ENCODE results near the gene LMBRD2. TPM values are rescaled to one million over a fixed set of nuclear protein-coding genes. Genes with fewer than 3 reads are reported as not detected.

The LMBRD2 gene
- total RNA-seq, 1 donor from 2014 or later, result 6.4 TPM

DNA sequence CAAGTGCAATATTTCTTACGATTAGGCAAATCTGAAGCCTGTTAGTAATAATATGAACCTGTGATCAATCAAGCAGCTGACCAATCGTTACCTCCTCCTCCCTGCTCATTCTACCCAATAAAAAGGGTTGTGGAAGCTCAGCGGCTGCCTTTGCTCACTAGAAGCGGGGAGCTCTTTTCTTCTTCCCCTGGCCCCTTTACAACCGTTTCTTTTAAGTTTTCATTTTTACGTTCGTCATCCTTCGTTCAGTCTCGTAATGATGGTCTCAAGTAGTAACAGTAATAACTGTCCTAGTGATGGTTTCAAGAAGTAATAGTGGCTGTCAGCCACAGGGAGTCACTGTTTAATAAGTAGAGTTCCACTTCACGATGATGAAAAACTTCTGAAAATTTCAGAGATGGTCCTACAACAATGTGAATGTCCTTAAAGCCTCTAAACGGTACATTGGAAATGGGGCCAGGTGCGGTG is 91.2 kb downstream of the LMBRD2 start:
- no peaks in the 10 kb centered on the region for H3K27me3 ChIP-seq (ENCODE audit: insufficient read depth, low read length)
- no peak overlapping the region for H2AFZ ChIP-seq (ENCODE audit: low read depth, low read length)
- TF ChIP-seq, protein P1, sequence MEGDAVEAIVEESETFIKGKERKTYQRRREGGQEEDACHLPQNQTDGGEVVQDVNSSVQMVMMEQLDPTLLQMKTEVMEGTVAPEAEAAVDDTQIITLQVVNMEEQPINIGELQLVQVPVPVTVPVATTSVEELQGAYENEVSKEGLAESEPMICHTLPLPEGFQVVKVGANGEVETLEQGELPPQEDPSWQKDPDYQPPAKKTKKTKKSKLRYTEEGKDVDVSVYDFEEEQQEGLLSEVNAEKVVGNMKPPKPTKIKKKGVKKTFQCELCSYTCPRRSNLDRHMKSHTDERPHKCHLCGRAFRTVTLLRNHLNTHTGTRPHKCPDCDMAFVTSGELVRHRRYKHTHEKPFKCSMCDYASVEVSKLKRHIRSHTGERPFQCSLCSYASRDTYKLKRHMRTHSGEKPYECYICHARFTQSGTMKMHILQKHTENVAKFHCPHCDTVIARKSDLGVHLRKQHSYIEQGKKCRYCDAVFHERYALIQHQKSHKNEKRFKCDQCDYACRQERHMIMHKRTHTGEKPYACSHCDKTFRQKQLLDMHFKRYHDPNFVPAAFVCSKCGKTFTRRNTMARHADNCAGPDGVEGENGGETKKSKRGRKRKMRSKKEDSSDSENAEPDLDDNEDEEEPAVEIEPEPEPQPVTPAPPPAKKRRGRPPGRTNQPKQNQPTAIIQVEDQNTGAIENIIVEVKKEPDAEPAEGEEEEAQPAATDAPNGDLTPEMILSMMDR (IDR thresholded peaks at IDR 0.05; ENCODE audit: insufficient read depth, low read depth, low read length), result no peak
- no peak for TF ChIP-seq EZH2 (IDR thresholded peaks at IDR 0.05; ENCODE audit: insufficient read depth, low read length)
- peaks cover 12% of the 10 kb centered on the region for H3K27me3 Mint-ChIP-seq (ENCODE audit: low read depth, unreplicated experiment)
- H3K36me3 ChIP-seq (ENCODE audit: insufficient read depth, low read length), result no peaks in the 10 kb centered on the region
- no peaks in the 10 kb centered on the region for H3K36me3 Mint-ChIP-seq (ENCODE audit: low read depth, unreplicated experiment)
- no peak overlapping the region for H3K9ac ChIP-seq (ENCODE audit: low read length)
- H3K4me1 Mint-ChIP-seq (ENCODE audit: low read depth, unreplicated experiment), result peaks cover 2% of the 10 kb centered on the region
- no peaks in the 10 kb centered on the region for H3K79me2 ChIP-seq (ENCODE audit: insufficient read depth, low read length)
- H3K9me3 Mint-ChIP-seq (ENCODE audit: unreplicated experiment), result no peaks in the 10 kb centered on the region
- no peaks in the 10 kb centered on the region for H3K4me1 ChIP-seq (ENCODE audit: insufficient read depth, low read length)
- H4K20me1 ChIP-seq (ENCODE audit: insufficient read depth, low read length), result no peaks in the 10 kb centered on the region
- H3K27ac Mint-ChIP-seq (ENCODE audit: unreplicated experiment), result no peak overlapping the region
- no peaks in the 10 kb centered on the region for H3K9me3 ChIP-seq (ENCODE audit: insufficient read depth, low read depth, low read length)
- no peak overlapping the region for H3K4me2 ChIP-seq (ENCODE audit: low read length)
- no peak overlapping the region for H3K4me3 ChIP-seq (ENCODE audit: insufficient read depth, low read depth, low read length)
- no peak overlapping the region for H3K4me3 Mint-ChIP-seq (ENCODE audit: unreplicated experiment)
- DNase-seq (ENCODE audit: low read depth), result no peak
- no peak for FAIRE-seq
- H3K27ac ChIP-seq (ENCODE audit: low read depth, low read length), result no peak overlapping the region

DNA sequence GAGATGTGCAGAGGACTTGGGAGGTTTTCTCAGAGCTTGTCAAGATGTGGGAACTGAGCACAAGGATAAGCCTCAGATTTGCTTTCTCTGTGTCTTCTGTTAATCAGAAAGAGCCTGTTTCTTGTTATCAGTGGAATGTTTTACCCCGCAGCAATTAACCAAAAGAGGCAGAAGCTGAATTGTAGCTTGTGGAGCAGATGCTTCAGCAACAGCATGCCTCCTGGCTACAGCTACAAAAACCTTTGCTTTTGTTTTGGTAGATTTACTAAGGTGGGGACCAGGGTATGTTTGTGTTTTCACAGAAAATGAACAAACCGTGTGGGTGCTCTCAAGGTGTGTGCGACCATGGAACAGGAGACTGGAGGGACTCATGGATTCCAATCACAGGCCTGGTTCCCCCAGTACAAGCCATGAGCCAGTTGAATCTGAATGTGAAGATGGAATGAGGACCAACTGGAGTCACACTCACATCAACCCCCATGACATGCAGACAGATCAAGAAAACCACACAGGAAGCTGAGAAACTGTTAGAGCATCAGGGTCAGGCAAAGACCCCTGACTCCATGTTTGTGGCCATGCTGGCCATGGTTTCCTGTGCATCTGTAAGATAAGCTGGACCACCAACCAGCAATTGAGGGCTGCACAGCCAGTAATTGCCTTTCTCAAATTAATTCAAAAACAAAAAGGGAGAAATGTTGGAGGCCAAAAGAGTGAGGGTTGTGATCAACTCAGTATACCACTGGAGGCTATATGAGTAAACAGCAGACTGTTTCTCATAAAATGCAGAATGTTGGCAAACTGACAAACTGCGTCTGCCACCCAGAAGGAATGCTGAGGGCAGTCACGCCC is 91.9 kb downstream of the LMBRD2 start:
- Mint-ChIP-seq H3K27ac (ENCODE audit: unreplicated experiment) (no peak overlapping the region), H3K4me3 (ENCODE audit: unreplicated experiment) (no peak overlapping the region), H3K9me3 (ENCODE audit: unreplicated experiment) (no peaks in the 10 kb centered on the region), H3K27me3 (ENCODE audit: low read depth, unreplicated experiment) (peaks cover 6% of the 10 kb centered on the region), H3K4me1 (ENCODE audit: low read depth, unreplicated experiment) (peaks cover 2% of the 10 kb centered on the region), H3K36me3 (ENCODE audit: low read depth, unreplicated experiment) (no peaks in the 10 kb centered on the region)
- no peak for DNase-seq (ENCODE audit: low read depth)
- H3K4me3 ChIP-seq (ENCODE audit: insufficient read depth, low read depth, low read length), result no peak overlapping the region
- no peak overlapping the region for H3K27ac ChIP-seq (ENCODE audit: low read depth, low read length)
- H3K9me3 ChIP-seq (ENCODE audit: insufficient read depth, low read depth, low read length), result no peaks in the 10 kb centered on the region
- no peak for FAIRE-seq
- H3K9ac ChIP-seq (ENCODE audit: low read length), result no peak overlapping the region
- no peaks in the 10 kb centered on the region for H3K79me2 ChIP-seq (ENCODE audit: insufficient read depth, low read length)
- no peak overlapping the region for H2AFZ ChIP-seq (ENCODE audit: low read depth, low read length)
- no peaks in the 10 kb centered on the region for H4K20me1 ChIP-seq (ENCODE audit: insufficient read depth, low read length)
- TF ChIP-seq, protein P1 (IDR thresholded peaks at IDR 0.05; ENCODE audit: insufficient read depth, low read depth, low read length), result no peak
- TF ChIP-seq EZH2 (IDR thresholded peaks at IDR 0.05; ENCODE audit: insufficient read depth, low read length), result no peak
- H3K36me3 ChIP-seq (ENCODE audit: insufficient read depth, low read length), result no peaks in the 10 kb centered on the region
- H3K4me2 ChIP-seq (ENCODE audit: low read length), result no peak overlapping the region
- H3K4me1 ChIP-seq (ENCODE audit: insufficient read depth, low read length), result no peaks in the 10 kb centered on the region
- H3K27me3 ChIP-seq (ENCODE audit: insufficient read depth, low read length), result no peaks in the 10 kb centered on the region

DNA sequence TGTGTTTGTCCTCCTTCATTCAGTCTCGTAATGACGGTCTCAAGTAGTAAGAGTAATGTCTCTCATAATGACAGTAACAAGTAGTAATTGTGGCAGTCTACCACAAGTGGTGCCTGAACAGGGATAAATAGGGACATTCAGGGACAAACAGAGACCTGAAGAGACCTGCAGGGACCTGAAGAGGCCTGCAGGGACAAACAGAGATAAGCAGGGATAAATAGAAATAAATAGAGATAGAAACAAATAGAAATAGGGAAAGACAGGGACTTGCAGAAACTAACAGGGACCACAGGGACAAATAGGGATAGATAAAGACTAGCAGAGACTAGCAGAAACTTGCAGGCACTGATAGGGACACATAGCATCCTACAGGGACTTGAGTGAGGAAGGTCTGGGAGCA is 92.9 kb downstream of the LMBRD2 start:
- DNase-seq (ENCODE audit: low read depth), result no peak
- H3K9me3 ChIP-seq (ENCODE audit: insufficient read depth, low read depth, low read length), result no peaks in the 10 kb centered on the region
- H4K20me1 ChIP-seq (ENCODE audit: insufficient read depth, low read length), result no peaks in the 10 kb centered on the region
- no peaks in the 10 kb centered on the region for H3K36me3 Mint-ChIP-seq (ENCODE audit: low read depth, unreplicated experiment)
- no peak overlapping the region for H2AFZ ChIP-seq (ENCODE audit: low read depth, low read length)
- H3K4me2 ChIP-seq (ENCODE audit: low read length), result no peak overlapping the region
- no peak overlapping the region for H3K4me3 ChIP-seq (ENCODE audit: insufficient read depth, low read depth, low read length)
- no peaks in the 10 kb centered on the region for H3K27me3 ChIP-seq (ENCODE audit: insufficient read depth, low read length)
- no peak overlapping the region for H3K27ac ChIP-seq (ENCODE audit: low read depth, low read length)
- H3K4me1 Mint-ChIP-seq (ENCODE audit: low read depth, unreplicated experiment), result peaks cover 2% of the 10 kb centered on the region
- no peaks in the 10 kb centered on the region for H3K36me3 ChIP-seq (ENCODE audit: insufficient read depth, low read length)
- H3K4me3 Mint-ChIP-seq (ENCODE audit: unreplicated experiment), result no peak overlapping the region
- TF ChIP-seq, protein P1 (IDR thresholded peaks at IDR 0.05; ENCODE audit: insufficient read depth, low read depth, low read length), result no peak
- TF ChIP-seq EZH2 (IDR thresholded peaks at IDR 0.05; ENCODE audit: insufficient read depth, low read length), result no peak
- H3K9me3 Mint-ChIP-seq (ENCODE audit: unreplicated experiment), result no peaks in the 10 kb centered on the region
- FAIRE-seq, result no peak
- no peak overlapping the region for H3K9ac ChIP-seq (ENCODE audit: low read length)
- no peak overlapping the region for H3K27ac Mint-ChIP-seq (ENCODE audit: unreplicated experiment)
- no peaks in the 10 kb centered on the region for H3K27me3 Mint-ChIP-seq (ENCODE audit: low read depth, unreplicated experiment)
- no peaks in the 10 kb centered on the region for H3K79me2 ChIP-seq (ENCODE audit: insufficient read depth, low read length)
- no peaks in the 10 kb centered on the region for H3K4me1 ChIP-seq (ENCODE audit: insufficient read depth, low read length)
